GM23338 (cell line): ENCODE measurements around the gene MECP2. TPM values are rescaled to one million over a fixed set of nuclear protein-coding genes. Genes with fewer than 3 reads are reported as not detected.

Experiments used
- ATAC-seq: fragments of 200-7000 bp; cut with Tn5 transposase; 3 replicates; pipeline ENCODE4 v1.9.1; 2020
- DNase-seq: peaks from one replicate; pipeline ENCODE4 v3.0.0-alpha.2; 2015; ENCODE audit warnings: low spot score
- H2AFZ ChIP-seq: fragments of 200-600 bp; sonication (generic); 2 replicates; pipeline ENCODE4 v1.8.0; 2016; ENCODE audit warnings: antibody characterized with exemption, mild to moderate bottlenecking, moderate library complexity
- H3F3A ChIP-seq: fragments of 200-600 bp; sonication (generic); replicated peaks from 2 replicates; pipeline ENCODE4 v1.8.0; 2017; ENCODE audit warnings: antibody characterized with exemption, mixed run types, low read depth
- H3K27ac ChIP-seq: fragments of 200-600 bp; sonication (generic); 2 replicates; pipeline ENCODE4 v1.6.1; 2016; ENCODE audit warnings: low read depth
- H3K27me3 ChIP-seq: fragments of 200-600 bp; sonication (generic); 2 replicates; pipeline ENCODE4 v1.8.0; 2016; ENCODE audit warnings: mild to moderate bottlenecking, mixed run types, moderate library complexity; ENCODE audit not compliant: insufficient read depth
- H3K36me3 ChIP-seq: fragments of 200-600 bp; sonication (generic); 2 replicates; pipeline ENCODE4 v1.8.0; 2016; ENCODE audit warnings: mild to moderate bottlenecking; ENCODE audit not compliant: insufficient read depth
- H3K4me1 ChIP-seq: fragments of 200-600 bp; sonication (generic); 2 replicates; pipeline ENCODE4 v1.8.0; 2016; ENCODE audit warnings: mild to moderate bottlenecking, moderate library complexity; ENCODE audit not compliant: insufficient read depth
- H3K4me2 ChIP-seq: fragments of 200-600 bp; sonication (generic); 2 replicates; pipeline ENCODE4 v1.7.1; 2017; ENCODE audit warnings: mixed run types
- H3K4me3 ChIP-seq: fragments of 200-600 bp; sonication (generic); 2 replicates; pipeline ENCODE4 v1.6.1; 2016; ENCODE audit warnings: mixed run types
- H3K79me2 ChIP-seq: fragments of 200-600 bp; sonication (generic); replicated peaks from 2 replicates; pipeline ENCODE4 v1.8.0; 2017; ENCODE audit warnings: mild to moderate bottlenecking; ENCODE audit not compliant: insufficient read depth
- H3K9me2 ChIP-seq: fragments of 200-600 bp; sonication (generic); 2 replicates; pipeline ENCODE4 v1.8.0; 2017; ENCODE audit not compliant: insufficient read depth
- H4K20me1 ChIP-seq: fragments of 200-600 bp; sonication (generic); replicated peaks from 2 replicates; pipeline ENCODE4 v1.8.0; 2017; ENCODE audit warnings: mild to moderate bottlenecking; ENCODE audit not compliant: insufficient read depth
- H3K27ac Mint-ChIP-seq: 2 replicates; pipeline ENCODE4 v1.8.0; 2020; ENCODE audit warnings: inconsistent platforms, mild to moderate bottlenecking, moderate library complexity, mixed read lengths
- H3K27me3 Mint-ChIP-seq: 3 replicates; pipeline ENCODE4 v1.8.0; 2022; ENCODE audit warnings: low read depth, mild to moderate bottlenecking, moderate library complexity, mixed read lengths, inconsistent platforms; ENCODE audit not compliant: insufficient read depth, poor library complexity
- H3K36me3 Mint-ChIP-seq: 3 replicates; pipeline ENCODE4 v1.8.0; 2021; ENCODE audit warnings: low read depth, mild to moderate bottlenecking, inconsistent platforms, moderate library complexity, mixed read lengths
- H3K4me1 Mint-ChIP-seq: 3 replicates; pipeline ENCODE4 v1.8.0; 2020; ENCODE audit warnings: mild to moderate bottlenecking, inconsistent platforms, mixed read lengths
- H3K4me3 Mint-ChIP-seq: 3 replicates; pipeline ENCODE4 v1.8.0; 2021; ENCODE audit warnings: moderate library complexity, mild to moderate bottlenecking, inconsistent platforms, mixed read lengths
- H3K9me3 Mint-ChIP-seq: 3 replicates; pipeline ENCODE4 v1.8.0; 2020; ENCODE audit warnings: moderate library complexity, mild to moderate bottlenecking, inconsistent platforms, mixed read lengths
- CREB1 ChIP-seq: fragments of 250-450 bp; sonication (Bioruptor Pico); IDR thresholded peaks from 2 replicates; pipeline ENCODE4 v1.5.0; 2020; ENCODE audit warnings: low read depth, mild to moderate bottlenecking, moderate library complexity
- EZH2 ChIP-seq: fragments of 200-600 bp; sonication (generic); IDR thresholded peaks from one replicate; pipeline ENCODE4 v1.8.0; 2017; ENCODE audit warnings: antibody characterized with exemption, mild to moderate bottlenecking, low read depth; ENCODE audit not compliant: unreplicated experiment
- JUNB ChIP-seq: IDR thresholded peaks from one replicate; pipeline ENCODE4 v1.6.1; 2016; ENCODE audit warnings: antibody characterized with exemption; ENCODE audit not compliant: unreplicated experiment
- POLR2AphosphoS5 ChIP-seq: IDR thresholded peaks from 2 replicates; pipeline ENCODE4 v1.6.1; 2016; ENCODE audit warnings: antibody characterized with exemption, low read depth
- ZNF114 ChIP-seq: fragments of 250-450 bp; sonication (Bioruptor Pico); IDR thresholded peaks from 2 replicates; pipeline ENCODE4 v1.5.0; 2020; ENCODE audit warnings: mild to moderate bottlenecking, moderate library complexity
- ZNF331 ChIP-seq: fragments of 250-450 bp; sonication (Bioruptor Pico); IDR thresholded peaks from 2 replicates; pipeline ENCODE4 v1.5.0; 2020; ENCODE audit warnings: low read depth, mild to moderate bottlenecking, moderate library complexity
- polyA plus RNA-seq: library from polyadenylated mRNA; unstranded; fragments of >200 nt; fragmentation: Nextera tagmentation; extraction: Ambion mirVana; gene quantifications from 2 replicates; pipeline ENCODE4 v1.2.1, GENCODE V29; 2016
- total RNA-seq: library from RNA; depleted of rRNA; stranded (reverse); fragments of >200 nt; shearing (Covaris generic); gene quantifications from 2 replicates; pipeline ENCODE4 v1.2.3, GENCODE V29; 2014
- TF ChIP-seq, protein P1 (sequence below): fragments of 250-450 bp; sonication (Bioruptor Pico); IDR thresholded peaks from 2 replicates; pipeline ENCODE4 v1.5.0; 2020; ENCODE audit warnings: mild to moderate bottlenecking, moderate library complexity
- TF ChIP-seq, protein P2 (sequence below): IDR thresholded peaks from 2 replicates; pipeline ENCODE4 v1.6.1; 2016; ENCODE audit warnings: antibody characterized with exemption

MECP2 gene
- total and polyA plus RNA-seq, 2 experiments from 2014 or later: 27.7 to 32.7 TPM

DNA sequence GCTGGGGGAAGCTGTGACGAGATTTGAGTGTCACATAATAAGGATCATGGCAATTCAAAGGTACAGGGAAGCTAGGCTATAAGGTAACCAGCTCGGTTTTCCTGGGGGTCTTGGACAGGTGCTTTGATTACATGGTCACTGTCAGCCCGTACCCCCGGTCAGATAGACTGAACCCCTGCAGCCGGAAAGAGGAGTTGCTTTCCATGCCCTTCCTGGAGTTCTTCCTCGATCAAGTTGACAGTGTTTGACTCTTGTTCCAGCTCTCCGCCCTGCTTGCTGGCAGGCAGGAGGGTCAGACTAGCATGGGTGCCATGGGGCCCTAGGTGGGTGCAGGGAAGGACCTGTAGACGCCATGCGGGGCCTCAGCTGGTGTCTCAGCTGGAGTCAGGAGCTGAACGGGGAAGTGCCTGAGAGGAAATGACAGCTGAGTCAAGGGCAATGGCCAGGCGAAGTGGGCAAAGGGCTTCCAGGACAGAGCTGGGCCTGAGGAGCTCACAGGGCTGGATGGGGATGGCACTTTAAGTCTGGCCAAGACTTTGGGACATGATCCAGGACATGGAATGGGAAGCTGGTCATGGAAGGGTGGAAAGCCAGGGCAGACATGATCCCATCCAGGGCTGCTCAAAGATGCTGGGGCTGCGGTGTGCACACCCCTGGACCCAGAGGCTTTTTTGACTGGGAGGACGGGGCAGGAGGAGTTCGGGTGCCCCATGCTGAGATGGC, 123.4 kb downstream of the MECP2 start (continued):
- TF ChIP-seq, protein P1, sequence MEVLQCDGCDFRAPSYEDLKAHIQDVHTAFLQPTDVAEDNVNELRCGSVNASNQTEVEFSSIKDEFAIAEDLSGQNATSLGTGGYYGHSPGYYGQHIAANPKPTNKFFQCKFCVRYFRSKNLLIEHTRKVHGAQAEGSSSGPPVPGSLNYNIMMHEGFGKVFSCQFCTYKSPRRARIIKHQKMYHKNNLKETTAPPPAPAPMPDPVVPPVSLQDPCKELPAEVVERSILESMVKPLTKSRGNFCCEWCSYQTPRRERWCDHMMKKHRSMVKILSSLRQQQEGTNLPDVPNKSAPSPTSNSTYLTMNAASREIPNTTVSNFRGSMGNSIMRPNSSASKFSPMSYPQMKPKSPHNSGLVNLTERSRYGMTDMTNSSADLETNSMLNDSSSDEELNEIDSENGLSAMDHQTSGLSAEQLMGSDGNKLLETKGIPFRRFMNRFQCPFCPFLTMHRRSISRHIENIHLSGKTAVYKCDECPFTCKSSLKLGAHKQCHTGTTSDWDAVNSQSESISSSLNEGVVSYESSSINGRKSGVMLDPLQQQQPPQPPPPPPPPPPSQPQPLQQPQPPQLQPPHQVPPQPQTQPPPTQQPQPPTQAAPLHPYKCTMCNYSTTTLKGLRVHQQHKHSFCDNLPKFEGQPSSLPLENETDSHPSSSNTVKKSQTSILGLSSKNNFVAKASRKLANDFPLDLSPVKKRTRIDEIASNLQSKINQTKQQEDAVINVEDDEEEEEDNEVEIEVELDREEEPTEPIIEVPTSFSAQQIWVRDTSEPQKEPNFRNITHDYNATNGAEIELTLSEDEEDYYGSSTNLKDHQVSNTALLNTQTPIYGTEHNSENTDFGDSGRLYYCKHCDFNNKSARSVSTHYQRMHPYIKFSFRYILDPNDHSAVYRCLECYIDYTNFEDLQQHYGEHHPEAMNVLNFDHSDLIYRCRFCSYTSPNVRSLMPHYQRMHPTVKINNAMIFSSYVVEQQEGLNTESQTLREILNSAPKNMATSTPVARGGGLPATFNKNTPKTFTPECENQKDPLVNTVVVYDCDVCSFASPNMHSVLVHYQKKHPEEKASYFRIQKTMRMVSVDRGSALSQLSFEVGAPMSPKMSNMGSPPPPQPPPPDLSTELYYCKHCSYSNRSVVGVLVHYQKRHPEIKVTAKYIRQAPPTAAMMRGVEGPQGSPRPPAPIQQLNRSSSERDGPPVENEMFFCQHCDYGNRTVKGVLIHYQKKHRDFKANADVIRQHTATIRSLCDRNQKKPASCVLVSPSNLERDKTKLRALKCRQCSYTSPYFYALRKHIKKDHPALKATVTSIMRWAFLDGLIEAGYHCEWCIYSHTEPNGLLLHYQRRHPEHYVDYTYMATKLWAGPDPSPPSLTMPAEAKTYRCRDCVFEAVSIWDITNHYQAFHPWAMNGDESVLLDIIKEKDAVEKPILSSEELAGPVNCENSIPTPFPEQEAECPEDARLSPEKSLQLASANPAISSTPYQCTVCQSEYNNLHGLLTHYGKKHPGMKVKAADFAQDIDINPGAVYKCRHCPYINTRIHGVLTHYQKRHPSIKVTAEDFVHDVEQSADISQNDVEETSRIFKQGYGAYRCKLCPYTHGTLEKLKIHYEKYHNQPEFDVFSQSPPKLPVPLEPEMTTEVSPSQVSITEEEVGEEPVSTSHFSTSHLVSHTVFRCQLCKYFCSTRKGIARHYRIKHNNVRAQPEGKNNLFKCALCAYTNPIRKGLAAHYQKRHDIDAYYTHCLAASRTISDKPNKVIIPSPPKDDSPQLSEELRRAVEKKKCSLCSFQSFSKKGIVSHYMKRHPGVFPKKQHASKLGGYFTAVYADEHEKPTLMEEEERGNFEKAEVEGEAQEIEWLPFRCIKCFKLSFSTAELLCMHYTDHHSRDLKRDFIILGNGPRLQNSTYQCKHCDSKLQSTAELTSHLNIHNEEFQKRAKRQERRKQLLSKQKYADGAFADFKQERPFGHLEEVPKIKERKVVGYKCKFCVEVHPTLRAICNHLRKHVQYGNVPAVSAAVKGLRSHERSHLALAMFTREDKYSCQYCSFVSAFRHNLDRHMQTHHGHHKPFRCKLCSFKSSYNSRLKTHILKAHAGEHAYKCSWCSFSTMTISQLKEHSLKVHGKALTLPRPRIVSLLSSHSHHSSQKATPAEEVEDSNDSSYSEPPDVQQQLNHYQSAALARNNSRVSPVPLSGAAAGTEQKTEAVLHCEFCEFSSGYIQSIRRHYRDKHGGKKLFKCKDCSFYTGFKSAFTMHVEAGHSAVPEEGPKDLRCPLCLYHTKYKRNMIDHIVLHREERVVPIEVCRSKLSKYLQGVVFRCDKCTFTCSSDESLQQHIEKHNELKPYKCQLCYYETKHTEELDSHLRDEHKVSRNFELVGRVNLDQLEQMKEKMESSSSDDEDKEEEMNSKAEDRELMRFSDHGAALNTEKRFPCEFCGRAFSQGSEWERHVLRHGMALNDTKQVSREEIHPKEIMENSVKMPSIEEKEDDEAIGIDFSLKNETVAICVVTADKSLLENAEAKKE (CRISPR knock-in tag): no peak
- TF ChIP-seq ZNF331 (CRISPR knock-in tag): no peak
- TF ChIP-seq JUNB: no peak

DNA sequence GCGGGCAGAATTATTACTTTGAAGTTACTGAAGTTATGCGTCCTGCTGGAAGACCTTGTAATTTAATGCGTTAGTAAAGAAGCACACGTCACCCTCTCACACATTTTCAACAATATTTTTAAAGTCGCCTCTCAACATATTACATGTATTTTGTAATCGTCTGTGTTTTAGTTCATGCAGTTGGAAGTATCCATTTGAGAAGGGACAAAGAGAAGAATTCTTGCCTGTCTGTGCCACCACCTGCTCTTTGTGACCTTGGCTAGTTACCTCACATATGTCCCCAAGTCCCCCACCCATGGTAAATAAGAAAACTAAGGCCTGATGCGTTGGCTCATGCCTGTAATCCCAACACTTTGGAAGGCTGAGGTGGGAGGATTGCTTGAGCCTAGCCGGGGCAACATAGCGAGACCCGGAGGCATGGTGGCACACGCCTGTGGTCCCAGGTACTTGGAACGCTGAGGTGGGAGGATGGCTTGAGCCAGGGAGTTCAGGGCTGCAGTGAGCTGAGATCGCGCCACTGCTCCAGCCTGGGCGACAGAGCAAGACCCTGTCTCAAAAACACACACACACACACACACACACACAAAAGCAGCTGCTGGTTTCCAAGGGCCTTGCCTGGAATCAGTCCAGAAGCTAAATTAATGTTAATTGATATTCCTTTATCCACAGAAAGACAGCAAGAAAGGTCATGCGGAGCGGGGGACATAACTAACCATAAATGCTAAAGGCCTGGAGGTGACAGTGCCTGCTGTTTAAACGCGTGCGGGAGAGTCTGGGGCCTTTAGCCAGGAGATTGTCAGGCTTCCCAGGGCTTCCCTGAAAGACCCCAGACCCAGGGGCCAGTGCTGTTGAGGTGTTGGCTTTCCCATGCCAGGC, 124.2 kb downstream of the MECP2 start:
- Histone ChIP-seq H3K4me1 (peaks cover 4% of the 10 kb centered on the region), H3K27me3 (no peaks in the 10 kb centered on the region), H3K9me2 (no peaks in the 10 kb centered on the region), H3K79me2 (peaks cover 22% of the 10 kb centered on the region), H2AFZ (no peak overlapping the region), H3F3A (0 out of 2 replicates have a peak, but pooled peaks cover 4% of the 10 kb centered on the region), H3K36me3 (no peaks in the 10 kb centered on the region), H3K27ac (peak overlapping the region; percentile 97), H3K4me2 (peak overlapping the region; percentile 88), H3K4me3 (peak overlapping the region; percentile 73), H4K20me1 (peaks cover 3% of the 10 kb centered on the region; the same call in 1 of the 2 replicates)
- Mint-ChIP-seq H3K4me1 (peaks cover 16% of the 10 kb centered on the region; the same call in 2 of the 3 replicates), H3K4me3 (peak overlapping the region; percentile 88), H3K27ac (peak overlapping the region; percentile 99), H3K36me3 (peaks cover 4% of the 10 kb centered on the region; the same call in 2 of the 3 replicates), H3K9me3 (no peaks in the 10 kb centered on the region; the same call in 2 of the 3 replicates), H3K27me3 (peaks cover 2% of the 10 kb centered on the region)
- no peak for DNase-seq
- ATAC-seq: no peak
- TF ChIP-seq CREB1 (CRISPR knock-in tag): no peak
- TF ChIP-seq ZNF114 (CRISPR knock-in tag): no peak
- no peak for TF ChIP-seq JUNB
- TF ChIP-seq, protein P2, sequence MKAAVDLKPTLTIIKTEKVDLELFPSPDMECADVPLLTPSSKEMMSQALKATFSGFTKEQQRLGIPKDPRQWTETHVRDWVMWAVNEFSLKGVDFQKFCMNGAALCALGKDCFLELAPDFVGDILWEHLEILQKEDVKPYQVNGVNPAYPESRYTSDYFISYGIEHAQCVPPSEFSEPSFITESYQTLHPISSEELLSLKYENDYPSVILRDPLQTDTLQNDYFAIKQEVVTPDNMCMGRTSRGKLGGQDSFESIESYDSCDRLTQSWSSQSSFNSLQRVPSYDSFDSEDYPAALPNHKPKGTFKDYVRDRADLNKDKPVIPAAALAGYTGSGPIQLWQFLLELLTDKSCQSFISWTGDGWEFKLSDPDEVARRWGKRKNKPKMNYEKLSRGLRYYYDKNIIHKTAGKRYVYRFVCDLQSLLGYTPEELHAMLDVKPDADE: no peak
- no peak for TF ChIP-seq EZH2
- no peak for TF ChIP-seq POLR2AphosphoS5
